ENCODE results near the gene VWA3B. TPM values are rescaled to one million over a fixed set of nuclear protein-coding genes. Genes with fewer than 3 reads are reported as not detected.
"Not testable (repeated sequence)": the region's sequence is repeated elsewhere in the genome, so short reads cannot be mapped to it uniquely, and the experiment has no call there.

Gene VWA3B
- total RNA-seq, 1 donor from 2014 or later: not detected

DNA sequence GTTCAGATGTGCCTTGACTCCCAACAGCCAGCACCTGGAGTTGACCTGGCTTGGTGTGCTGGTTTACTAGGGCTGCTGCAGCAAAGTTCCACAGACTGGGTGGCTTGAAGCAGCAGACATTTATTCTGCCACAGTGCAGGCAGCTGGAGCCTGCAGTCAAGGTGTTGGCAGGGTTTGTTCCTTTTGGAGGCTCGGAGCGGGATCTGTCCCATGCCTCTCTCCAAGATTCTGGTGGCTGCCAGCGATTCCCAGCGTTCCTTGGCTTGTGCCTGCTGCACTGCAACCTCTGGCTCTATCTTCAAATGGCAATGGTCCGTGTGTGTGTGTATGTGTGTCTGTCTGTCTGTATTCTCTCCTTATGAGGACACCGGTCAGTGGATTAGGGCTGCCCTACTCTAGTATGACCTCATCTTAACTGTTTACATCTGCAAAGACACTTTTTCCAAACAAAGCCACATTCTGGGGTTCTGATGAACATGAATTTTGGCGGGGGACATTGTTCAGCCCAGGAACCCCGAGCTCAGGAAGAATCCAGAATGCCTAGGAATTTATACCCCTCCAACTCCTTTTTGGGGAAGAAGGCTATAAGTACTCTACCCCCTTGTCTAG lies 46.5 kb upstream of the VWA3B start:
- H3K4me2 ChIP-seq (ENCODE audit: low read length): no peak overlapping the region
- H3K27me3 Mint-ChIP-seq (ENCODE audit: low read depth, unreplicated experiment): peaks cover 26% of the 10 kb centered on the region
- no peak overlapping the region for H3K9ac ChIP-seq (ENCODE audit: low read length)
- no peaks in the 10 kb centered on the region for H3K36me3 ChIP-seq (ENCODE audit: insufficient read depth, low read length)
- H2AFZ ChIP-seq (ENCODE audit: low read depth, low read length): no peak overlapping the region
- DNase-seq (ENCODE audit: low read depth): no peak
- H3K27ac Mint-ChIP-seq (ENCODE audit: unreplicated experiment): no peak overlapping the region
- H3K9me3 ChIP-seq (ENCODE audit: insufficient read depth, low read depth, low read length): peaks cover 3% of the 10 kb centered on the region
- FAIRE-seq: no peak
- no peak overlapping the region for H3K27ac ChIP-seq (ENCODE audit: low read depth, low read length)
- no peaks in the 10 kb centered on the region for H3K4me1 ChIP-seq (ENCODE audit: insufficient read depth, low read length)
- no peaks in the 10 kb centered on the region for H4K20me1 ChIP-seq (ENCODE audit: insufficient read depth, low read length)
- no peak overlapping the region for H3K4me3 ChIP-seq (ENCODE audit: insufficient read depth, low read depth, low read length)
- H3K9me3 Mint-ChIP-seq (ENCODE audit: unreplicated experiment): peaks cover 3% of the 10 kb centered on the region
- TF ChIP-seq, protein P1, sequence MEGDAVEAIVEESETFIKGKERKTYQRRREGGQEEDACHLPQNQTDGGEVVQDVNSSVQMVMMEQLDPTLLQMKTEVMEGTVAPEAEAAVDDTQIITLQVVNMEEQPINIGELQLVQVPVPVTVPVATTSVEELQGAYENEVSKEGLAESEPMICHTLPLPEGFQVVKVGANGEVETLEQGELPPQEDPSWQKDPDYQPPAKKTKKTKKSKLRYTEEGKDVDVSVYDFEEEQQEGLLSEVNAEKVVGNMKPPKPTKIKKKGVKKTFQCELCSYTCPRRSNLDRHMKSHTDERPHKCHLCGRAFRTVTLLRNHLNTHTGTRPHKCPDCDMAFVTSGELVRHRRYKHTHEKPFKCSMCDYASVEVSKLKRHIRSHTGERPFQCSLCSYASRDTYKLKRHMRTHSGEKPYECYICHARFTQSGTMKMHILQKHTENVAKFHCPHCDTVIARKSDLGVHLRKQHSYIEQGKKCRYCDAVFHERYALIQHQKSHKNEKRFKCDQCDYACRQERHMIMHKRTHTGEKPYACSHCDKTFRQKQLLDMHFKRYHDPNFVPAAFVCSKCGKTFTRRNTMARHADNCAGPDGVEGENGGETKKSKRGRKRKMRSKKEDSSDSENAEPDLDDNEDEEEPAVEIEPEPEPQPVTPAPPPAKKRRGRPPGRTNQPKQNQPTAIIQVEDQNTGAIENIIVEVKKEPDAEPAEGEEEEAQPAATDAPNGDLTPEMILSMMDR (IDR thresholded peaks at IDR 0.05; ENCODE audit: insufficient read depth, low read depth, low read length): no peak
- no peak for TF ChIP-seq EZH2 (IDR thresholded peaks at IDR 0.05; ENCODE audit: insufficient read depth, low read length)
- no peaks in the 10 kb centered on the region for H3K36me3 Mint-ChIP-seq (ENCODE audit: low read depth, unreplicated experiment)
- H3K79me2 ChIP-seq (ENCODE audit: insufficient read depth, low read length): no peaks in the 10 kb centered on the region
- H3K27me3 ChIP-seq (ENCODE audit: insufficient read depth, low read length): no peaks in the 10 kb centered on the region
- no peak overlapping the region for H3K4me3 Mint-ChIP-seq (ENCODE audit: unreplicated experiment)
- H3K4me1 Mint-ChIP-seq (ENCODE audit: low read depth, unreplicated experiment): no peaks in the 10 kb centered on the region

DNA sequence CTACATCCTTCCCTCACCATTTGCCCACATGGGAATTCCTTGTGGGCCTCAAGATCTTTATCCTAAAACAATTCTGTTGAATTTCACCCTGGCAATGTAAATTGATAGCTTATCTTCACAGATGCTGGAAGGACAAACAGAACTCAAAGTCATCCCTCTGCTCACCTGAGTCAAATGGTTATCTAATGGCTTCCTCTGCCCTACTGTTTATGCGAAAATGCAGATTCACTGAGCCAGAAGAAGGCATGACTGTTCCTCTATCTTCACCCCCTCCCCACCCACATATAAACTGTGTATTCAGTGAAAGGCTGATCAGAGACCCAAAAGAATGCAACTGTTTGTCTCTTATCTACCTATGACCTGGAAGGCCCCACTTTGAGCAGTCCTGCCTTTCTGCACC lies 43.9 kb upstream of the VWA3B start:
- H3K4me1 Mint-ChIP-seq (ENCODE audit: low read depth, unreplicated experiment): peaks cover 5% of the 10 kb centered on the region
- TF ChIP-seq EZH2 (IDR thresholded peaks at IDR 0.05; ENCODE audit: insufficient read depth, low read length): no peak
- TF ChIP-seq, protein P1 (IDR thresholded peaks at IDR 0.05; ENCODE audit: insufficient read depth, low read depth, low read length): no peak
- Histone ChIP-seq H3K9me3 (ENCODE audit: insufficient read depth, low read depth, low read length) (peaks cover 3% of the 10 kb centered on the region), H3K9ac (ENCODE audit: low read length) (no peak overlapping the region), H3K79me2 (ENCODE audit: insufficient read depth, low read length) (no peaks in the 10 kb centered on the region), H3K4me2 (ENCODE audit: low read length) (no peak overlapping the region), H3K4me1 (ENCODE audit: insufficient read depth, low read length) (no peaks in the 10 kb centered on the region), H3K27ac (ENCODE audit: low read depth, low read length) (no peak overlapping the region), H3K4me3 (ENCODE audit: insufficient read depth, low read depth, low read length) (no peak overlapping the region), H4K20me1 (ENCODE audit: insufficient read depth, low read length) (no peaks in the 10 kb centered on the region), H3K27me3 (ENCODE audit: insufficient read depth, low read length) (no peaks in the 10 kb centered on the region), H2AFZ (ENCODE audit: low read depth, low read length) (no peak overlapping the region), H3K36me3 (ENCODE audit: insufficient read depth, low read length) (no peaks in the 10 kb centered on the region)
- DNase-seq (ENCODE audit: low read depth) (no peak), FAIRE-seq (no peak)
- H3K9me3 Mint-ChIP-seq (ENCODE audit: unreplicated experiment): peaks cover 3% of the 10 kb centered on the region
- H3K4me3 Mint-ChIP-seq (ENCODE audit: unreplicated experiment): no peak overlapping the region
- peaks cover 23% of the 10 kb centered on the region for H3K27me3 Mint-ChIP-seq (ENCODE audit: low read depth, unreplicated experiment)
- H3K36me3 Mint-ChIP-seq (ENCODE audit: low read depth, unreplicated experiment): no peaks in the 10 kb centered on the region
- no peak overlapping the region for H3K27ac Mint-ChIP-seq (ENCODE audit: unreplicated experiment)

DNA sequence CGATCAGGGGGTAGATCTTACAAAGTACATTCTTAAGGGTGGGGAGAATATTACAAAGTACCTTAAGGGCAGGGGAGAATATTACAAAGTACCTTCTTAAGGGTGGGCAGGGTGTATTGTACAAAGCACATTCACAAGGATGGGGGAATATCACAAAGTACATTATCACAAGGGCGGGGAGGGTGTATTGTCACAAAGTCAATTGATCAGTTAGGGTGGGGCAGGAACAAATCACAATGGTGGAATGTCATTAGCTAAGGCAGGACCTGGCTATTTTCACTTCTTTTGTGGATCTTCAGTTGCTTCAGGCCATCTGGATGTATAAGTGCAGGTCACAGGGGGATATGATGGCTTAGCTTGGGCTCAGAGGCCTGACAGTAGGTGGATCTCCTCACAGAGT lies 42.2 kb upstream of the VWA3B start:
- not testable (repeated sequence) for H3K27me3 ChIP-seq (ENCODE audit: insufficient read depth, low read length); H3K36me3 Mint-ChIP-seq (ENCODE audit: low read depth, unreplicated experiment); H3K27ac Mint-ChIP-seq (ENCODE audit: unreplicated experiment); H3K9me3 Mint-ChIP-seq (ENCODE audit: unreplicated experiment); H3K4me1 ChIP-seq (ENCODE audit: insufficient read depth, low read length); FAIRE-seq; H3K4me3 ChIP-seq (ENCODE audit: insufficient read depth, low read depth, low read length); H3K36me3 ChIP-seq (ENCODE audit: insufficient read depth, low read length); H3K9ac ChIP-seq (ENCODE audit: low read length); H3K4me1 Mint-ChIP-seq (ENCODE audit: low read depth, unreplicated experiment); H3K79me2 ChIP-seq (ENCODE audit: insufficient read depth, low read length); H4K20me1 ChIP-seq (ENCODE audit: insufficient read depth, low read length); H3K4me2 ChIP-seq (ENCODE audit: low read length); H3K9me3 ChIP-seq (ENCODE audit: insufficient read depth, low read depth, low read length); H3K4me3 Mint-ChIP-seq (ENCODE audit: unreplicated experiment); DNase-seq (ENCODE audit: low read depth); H3K27ac ChIP-seq (ENCODE audit: low read depth, low read length); H2AFZ ChIP-seq (ENCODE audit: low read depth, low read length)
- H3K27me3 Mint-ChIP-seq (ENCODE audit: low read depth, unreplicated experiment): peaks cover 27% of the 10 kb centered on the region

All from astrocyte (in vitro differentiated cells and primary cell).